ENCODE data around the gene RTN4R.
"Not testable (repeated sequence)": the region's sequence is repeated elsewhere in the genome, so short reads cannot be mapped to it uniquely, and the experiment has no call there.

RTN4R gene

GRCh38 chr22:20278726-20279490, 10.8 kb upstream of the RTN4R start:
- not testable (repeated sequence) for H3K4me1 ChIP-seq (ENCODE audit: control insufficient read depth in 1 of 2, insufficient read depth in 2 of 2, low read length in 2 of 2); H3K4me3 ChIP-seq (ENCODE audit: low read depth in 1 of 2, low read length in 2 of 2); H3K9ac ChIP-seq (ENCODE audit: low read depth in 1 of 2, low read length in 2 of 2); H3K27ac ChIP-seq (ENCODE audit: low read depth, low read length); H3K27me3 ChIP-seq (ENCODE audit: control insufficient read depth in 1 of 2, insufficient read depth in 2 of 2, low read length in 2 of 2); H3K36me3 ChIP-seq (ENCODE audit: control insufficient read depth in 1 of 2, insufficient read depth in 2 of 2, low read length in 2 of 2); H3K9me3 ChIP-seq (ENCODE audit: control insufficient read depth in 1 of 2, low read length in 2 of 2)

- not testable (repeated sequence) for H3K9me3 ChIP-seq (ENCODE audit: control insufficient read depth in 1 of 2, low read length in 2 of 2); H3K27ac ChIP-seq (ENCODE audit: low read depth, low read length); H3K4me1 ChIP-seq (ENCODE audit: control insufficient read depth in 1 of 2, insufficient read depth in 2 of 2, low read length in 2 of 2); H3K9ac ChIP-seq (ENCODE audit: low read depth in 1 of 2, low read length in 2 of 2); H3K4me3 ChIP-seq (ENCODE audit: low read depth in 1 of 2, low read length in 2 of 2); H3K27me3 ChIP-seq (ENCODE audit: control insufficient read depth in 1 of 2, insufficient read depth in 2 of 2, low read length in 2 of 2); H3K36me3 ChIP-seq (ENCODE audit: control insufficient read depth in 1 of 2, insufficient read depth in 2 of 2, low read length in 2 of 2)
Measured at GRCh38 chr22:20277936-20278635, 10.0 kb upstream of the RTN4R start.

GRCh38 chr22:20276468-20276867, 8.3 kb upstream of the RTN4R start:
- Histone ChIP-seq H3K4me1 (ENCODE audit: control insufficient read depth in 1 of 2, insufficient read depth in 2 of 2, low read length in 2 of 2) (no peaks in the 10 kb centered on the region), H3K27me3 (ENCODE audit: control insufficient read depth in 1 of 2, insufficient read depth in 2 of 2, low read length in 2 of 2) (no peaks in the 10 kb centered on the region), H3K9ac (ENCODE audit: low read depth in 1 of 2, low read length in 2 of 2) (no peak overlapping the region), H3K9me3 (ENCODE audit: control insufficient read depth in 1 of 2, low read length in 2 of 2) (no peaks in the 10 kb centered on the region), H3K4me3 (ENCODE audit: low read depth in 1 of 2, low read length in 2 of 2) (no peak overlapping the region), H3K36me3 (ENCODE audit: control insufficient read depth in 1 of 2, insufficient read depth in 2 of 2, low read length in 2 of 2) (no peaks in the 10 kb centered on the region), H3K27ac (ENCODE audit: low read depth, low read length) (no peak overlapping the region)

GRCh38 chr22:20275836-20276235, 7.7 kb upstream of the RTN4R start:
- Histone ChIP-seq H3K36me3 (ENCODE audit: control insufficient read depth in 1 of 2, insufficient read depth in 2 of 2, low read length in 2 of 2) (no peaks in the 10 kb centered on the region), H3K27ac (ENCODE audit: low read depth, low read length) (no peak overlapping the region), H3K9ac (ENCODE audit: low read depth in 1 of 2, low read length in 2 of 2) (no peak overlapping the region), H3K9me3 (ENCODE audit: control insufficient read depth in 1 of 2, low read length in 2 of 2) (no peaks in the 10 kb centered on the region), H3K4me1 (ENCODE audit: control insufficient read depth in 1 of 2, insufficient read depth in 2 of 2, low read length in 2 of 2) (no peaks in the 10 kb centered on the region), H3K4me3 (ENCODE audit: low read depth in 1 of 2, low read length in 2 of 2) (no peak overlapping the region), H3K27me3 (ENCODE audit: control insufficient read depth in 1 of 2, insufficient read depth in 2 of 2, low read length in 2 of 2) (no peaks in the 10 kb centered on the region)

- not testable (repeated sequence) for H3K36me3 ChIP-seq (ENCODE audit: control insufficient read depth in 1 of 2, insufficient read depth in 2 of 2, low read length in 2 of 2); H3K27me3 ChIP-seq (ENCODE audit: control insufficient read depth in 1 of 2, insufficient read depth in 2 of 2, low read length in 2 of 2); H3K4me3 ChIP-seq (ENCODE audit: low read depth in 1 of 2, low read length in 2 of 2); H3K9ac ChIP-seq (ENCODE audit: low read depth in 1 of 2, low read length in 2 of 2); H3K27ac ChIP-seq (ENCODE audit: low read depth, low read length); H3K4me1 ChIP-seq (ENCODE audit: control insufficient read depth in 1 of 2, insufficient read depth in 2 of 2, low read length in 2 of 2); H3K9me3 ChIP-seq (ENCODE audit: control insufficient read depth in 1 of 2, low read length in 2 of 2)
Measured at GRCh38 chr22:20275325-20275724, 7.2 kb upstream of the RTN4R start.

- H3K9ac ChIP-seq (ENCODE audit: low read depth in 1 of 2, low read length in 2 of 2); H3K9me3 ChIP-seq (ENCODE audit: control insufficient read depth in 1 of 2, low read length in 2 of 2); H3K27me3 ChIP-seq (ENCODE audit: control insufficient read depth in 1 of 2, insufficient read depth in 2 of 2, low read length in 2 of 2); H3K4me1 ChIP-seq (ENCODE audit: control insufficient read depth in 1 of 2, insufficient read depth in 2 of 2, low read length in 2 of 2); H3K27ac ChIP-seq (ENCODE audit: low read depth, low read length); H3K36me3 ChIP-seq (ENCODE audit: control insufficient read depth in 1 of 2, insufficient read depth in 2 of 2, low read length in 2 of 2); H3K4me3 ChIP-seq (ENCODE audit: low read depth in 1 of 2, low read length in 2 of 2): not testable (repeated sequence)
Measured at GRCh38 chr22:20274374-20274773, 6.3 kb upstream of the RTN4R start.

GRCh38 chr22:20273758-20274181, 5.7 kb upstream of the RTN4R start:
- no peaks in the 10 kb centered on the region for H3K36me3 ChIP-seq (ENCODE audit: control insufficient read depth in 1 of 2, insufficient read depth in 2 of 2, low read length in 2 of 2)
- H3K27ac ChIP-seq (ENCODE audit: low read depth, low read length): no peak overlapping the region

GRCh38 chr22:20272700-20273099, 4.6 kb upstream of the RTN4R start:
- Histone ChIP-seq H3K9me3 (ENCODE audit: control insufficient read depth in 1 of 2, low read length in 2 of 2) (no peaks in the 10 kb centered on the region), H3K27ac (ENCODE audit: low read depth, low read length) (no peak overlapping the region), H3K9ac (ENCODE audit: low read depth in 1 of 2, low read length in 2 of 2) (no peak overlapping the region), H3K4me3 (ENCODE audit: low read depth in 1 of 2, low read length in 2 of 2) (no peak overlapping the region), H3K4me1 (ENCODE audit: control insufficient read depth in 1 of 2, insufficient read depth in 2 of 2, low read length in 2 of 2) (peaks cover 0 to 3% of the 10 kb centered on the region in 2 donors), H3K36me3 (ENCODE audit: control insufficient read depth in 1 of 2, insufficient read depth in 2 of 2, low read length in 2 of 2) (no peaks in the 10 kb centered on the region), H3K27me3 (ENCODE audit: control insufficient read depth in 1 of 2, insufficient read depth in 2 of 2, low read length in 2 of 2) (no peaks in the 10 kb centered on the region)

More at GRCh38 chr22:20273758-20274181, 5.7 kb upstream of the RTN4R start:
- Histone ChIP-seq H3K9me3 (ENCODE audit: control insufficient read depth in 1 of 2, low read length in 2 of 2) (no peaks in the 10 kb centered on the region), H3K4me3 (ENCODE audit: low read depth in 1 of 2, low read length in 2 of 2) (no peak overlapping the region), H3K9ac (ENCODE audit: low read depth in 1 of 2, low read length in 2 of 2) (no peak overlapping the region), H3K4me1 (ENCODE audit: control insufficient read depth in 1 of 2, insufficient read depth in 2 of 2, low read length in 2 of 2) (no peaks in the 10 kb centered on the region), H3K27me3 (ENCODE audit: control insufficient read depth in 1 of 2, insufficient read depth in 2 of 2, low read length in 2 of 2) (no peaks in the 10 kb centered on the region)

GRCh38 chr22:20272174-20272573, 4.1 kb upstream of the RTN4R start:
- H3K36me3 ChIP-seq (ENCODE audit: control insufficient read depth in 1 of 2, insufficient read depth in 2 of 2, low read length in 2 of 2): no peaks in the 10 kb centered on the region
- peaks cover 0 to 5% of the 10 kb centered on the region in 2 donors for H3K4me1 ChIP-seq (ENCODE audit: control insufficient read depth in 1 of 2, insufficient read depth in 2 of 2, low read length in 2 of 2)
- no peaks in the 10 kb centered on the region for H3K9me3 ChIP-seq (ENCODE audit: control insufficient read depth in 1 of 2, low read length in 2 of 2)
- H3K9ac ChIP-seq (ENCODE audit: low read depth in 1 of 2, low read length in 2 of 2): no peak overlapping the region
- H3K27me3 ChIP-seq (ENCODE audit: control insufficient read depth in 1 of 2, insufficient read depth in 2 of 2, low read length in 2 of 2): no peaks in the 10 kb centered on the region
- H3K27ac ChIP-seq (ENCODE audit: low read depth, low read length): no peak overlapping the region
- H3K4me3 ChIP-seq (ENCODE audit: low read depth in 1 of 2, low read length in 2 of 2): no peak overlapping the region

- H3K27ac ChIP-seq (ENCODE audit: low read depth, low read length): no peak overlapping the region
- H3K4me3 ChIP-seq (ENCODE audit: low read depth in 1 of 2, low read length in 2 of 2): no peak overlapping the region
- no peaks in the 10 kb centered on the region for H3K36me3 ChIP-seq (ENCODE audit: control insufficient read depth in 1 of 2, insufficient read depth in 2 of 2, low read length in 2 of 2)
- H3K4me1 ChIP-seq (ENCODE audit: control insufficient read depth in 1 of 2, insufficient read depth in 2 of 2, low read length in 2 of 2): peaks cover 0 to 10% of the 10 kb centered on the region in 2 donors
- no peaks in the 10 kb centered on the region for H3K27me3 ChIP-seq (ENCODE audit: control insufficient read depth in 1 of 2, insufficient read depth in 2 of 2, low read length in 2 of 2)
- H3K9me3 ChIP-seq (ENCODE audit: control insufficient read depth in 1 of 2, low read length in 2 of 2): no peaks in the 10 kb centered on the region
- no peak overlapping the region for H3K9ac ChIP-seq (ENCODE audit: low read depth in 1 of 2, low read length in 2 of 2)
Measured at GRCh38 chr22:20271114-20271994, 3.2 kb upstream of the RTN4R start.
